ENCODE measurements around the gene SPCS3.

Gene SPCS3

DNA sequence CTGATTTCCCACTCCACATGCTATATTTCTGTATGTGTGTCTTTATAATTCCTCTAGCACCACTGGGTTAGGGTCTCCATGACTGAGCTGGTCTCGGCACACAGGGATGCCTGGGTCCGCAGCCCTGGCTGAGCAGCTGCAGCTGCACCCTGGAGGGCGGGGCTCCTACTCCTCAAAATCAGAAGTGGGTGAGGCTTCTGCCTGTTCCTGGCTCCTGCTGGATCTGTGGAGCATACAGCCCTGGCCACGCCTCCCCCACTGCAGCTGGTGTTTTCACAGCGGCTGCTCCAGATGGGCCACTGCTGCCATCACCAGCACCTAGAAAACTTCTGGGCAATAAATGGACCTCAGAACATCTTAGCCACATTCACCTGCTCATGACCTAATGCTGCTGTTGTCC is 30.9 kb downstream of the SPCS3 start:
- no peak overlapping the region for H3K4me3 ChIP-seq (ENCODE audit: low read length)
- no peak for TF ChIP-seq ZNF274 (IDR thresholded peaks at IDR 0.05; ENCODE audit: low read depth, low read length)

GRCh38 chr4:176354884-176355283 is 35.1 kb downstream of the SPCS3 start:
- no peak for TF ChIP-seq ZNF274 (IDR thresholded peaks at IDR 0.05; ENCODE audit: low read depth, low read length)
- H3K4me3 ChIP-seq (ENCODE audit: low read length), result no peak overlapping the region

- H3K4me3 ChIP-seq (ENCODE audit: low read length), result no peak overlapping the region
- TF ChIP-seq ZNF274 (IDR thresholded peaks at IDR 0.05; ENCODE audit: low read depth, low read length), result no peak
Measured at GRCh38 chr4:176357359-176358082, 37.8 kb downstream of the SPCS3 start.

GRCh38 chr4:176358083-176358469 is 38.3 kb downstream of the SPCS3 start:
- TF ChIP-seq ZNF274 (IDR thresholded peaks at IDR 0.05; ENCODE audit: low read depth, low read length), result no peak
- H3K4me3 ChIP-seq (ENCODE audit: low read length), result no peak overlapping the region

- TF ChIP-seq ZNF274 (IDR thresholded peaks at IDR 0.05; ENCODE audit: low read depth, low read length), result no peak
Measured at GRCh38 chr4:176359590-176359989, 39.8 kb downstream of the SPCS3 start.

DNA sequence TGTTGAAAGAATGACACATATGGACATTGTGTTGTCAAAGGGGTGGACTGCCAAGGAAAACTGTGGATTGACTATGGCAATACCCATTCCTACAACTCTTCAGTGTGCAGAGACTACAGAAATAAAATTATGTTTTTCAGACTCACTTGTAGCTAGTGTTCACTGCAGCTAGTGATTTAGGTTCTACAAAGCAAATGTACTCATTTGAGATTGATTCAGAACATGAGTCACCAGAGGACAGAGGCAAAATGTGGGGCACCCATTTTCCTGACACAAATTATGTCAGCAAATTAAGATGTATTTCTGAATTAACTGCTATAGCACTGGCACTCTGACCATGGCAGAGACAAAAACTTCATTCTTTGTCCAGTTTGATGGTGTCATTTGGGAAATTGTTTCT is 40.7 kb downstream of the SPCS3 start:
- H3K4me3 ChIP-seq (ENCODE audit: low read length), result no peak overlapping the region
- no peak for TF ChIP-seq ZNF274 (IDR thresholded peaks at IDR 0.05; ENCODE audit: low read depth, low read length)

More at GRCh38 chr4:176359590-176359989, 39.8 kb downstream of the SPCS3 start:
- no peak overlapping the region for H3K4me3 ChIP-seq (ENCODE audit: low read length)

GRCh38 chr4:176363072-176363471 is 43.3 kb downstream of the SPCS3 start:
- H3K4me3 ChIP-seq (ENCODE audit: low read length), result no peak overlapping the region
- TF ChIP-seq ZNF274 (IDR thresholded peaks at IDR 0.05; ENCODE audit: low read depth, low read length), result no peak

GRCh38 chr4:176367771-176368465 is 48.2 kb downstream of the SPCS3 start:
- no peak overlapping the region for H3K4me3 ChIP-seq (ENCODE audit: low read length)
- TF ChIP-seq ZNF274 (IDR thresholded peaks at IDR 0.05; ENCODE audit: low read depth, low read length), result no peak

GRCh38 chr4:176376032-176376614 is 56.4 kb downstream of the SPCS3 start:
- H3K4me3 ChIP-seq (ENCODE audit: low read length), result no peak overlapping the region
- TF ChIP-seq ZNF274 (IDR thresholded peaks at IDR 0.05; ENCODE audit: low read depth, low read length), result no peak

- H3K4me3 ChIP-seq (ENCODE audit: low read length), result no peak overlapping the region
- TF ChIP-seq ZNF274 (IDR thresholded peaks at IDR 0.05; ENCODE audit: low read depth, low read length), result no peak
Measured at GRCh38 chr4:176377780-176378179, 58.0 kb downstream of the SPCS3 start.

DNA sequence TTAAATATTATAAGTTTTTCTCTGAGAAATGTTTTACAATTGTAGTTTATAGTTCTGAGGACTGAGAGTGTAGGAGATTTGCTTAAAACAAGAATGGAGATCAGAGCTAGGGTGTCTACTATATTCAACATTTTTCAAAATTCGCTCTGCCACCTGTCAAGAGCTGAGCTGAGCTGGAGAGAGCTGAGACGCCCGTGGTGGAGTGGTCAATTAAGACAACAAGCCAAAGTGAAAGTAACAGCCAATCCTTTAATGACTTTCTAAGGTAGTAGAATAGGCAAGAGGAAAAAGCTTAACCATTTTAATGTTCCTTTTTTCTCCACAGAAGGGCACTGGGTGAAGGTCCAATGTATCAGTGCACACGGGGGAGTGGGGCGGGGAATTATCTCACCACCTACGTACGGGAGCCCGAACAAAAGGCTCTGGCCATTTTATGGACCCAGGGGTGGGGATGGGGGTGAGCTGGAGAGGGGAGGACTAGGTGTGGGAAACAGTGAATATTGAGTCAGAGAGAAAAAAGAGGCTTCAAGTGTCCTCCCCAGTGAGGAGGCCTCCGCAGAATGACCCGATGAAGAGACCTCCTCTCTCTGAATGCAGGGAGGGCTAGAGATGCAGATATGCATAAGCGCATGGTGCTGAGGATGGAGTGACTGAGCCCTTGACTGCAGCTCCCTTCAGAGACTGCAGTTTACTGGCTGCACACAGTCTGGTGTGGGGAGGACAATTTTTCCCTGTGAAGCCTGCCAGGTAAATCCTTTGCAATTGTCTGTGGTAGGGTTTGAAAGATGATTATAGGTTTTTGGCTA is 60.8 kb downstream of the SPCS3 start:
- H3K4me3 ChIP-seq (ENCODE audit: low read length), result no peak overlapping the region
- TF ChIP-seq ZNF274 (IDR thresholded peaks at IDR 0.05; ENCODE audit: low read depth, low read length), result no peak

Data from GM08714 (cell line).